HG03521 (cell line): ENCODE measurements around the gene PBXIP1.

Experiments
- ATAC-seq: cut with Tn5 transposase; IDR thresholded peaks from one replicate; pipeline ENCODE4 v1.9.1; 2021; ENCODE audit warnings: mild to moderate bottlenecking, moderate library complexity; ENCODE audit not compliant: unreplicated experiment

Gene PBXIP1

GRCh38 chr1:154958681-154959425, 3.0 kb upstream of the PBXIP1 start:
- no peak for ATAC-seq

GRCh38 chr1:154958036-154958435, 2.1 kb upstream of the PBXIP1 start:
- ATAC-seq, result no peak

- ATAC-seq, result no peak
Observed at GRCh38 chr1:154957091-154957657, 1.3 kb upstream of the PBXIP1 start.

GRCh38 chr1:154956544-154956941, 644 bp upstream of the PBXIP1 start:
- ATAC-seq, result no peak

GRCh38 chr1:154955039-154955717, 721 bp downstream of the PBXIP1 start:
- peak; percentile 57 for ATAC-seq

GRCh38 chr1:154954541-154954940, 1.4 kb downstream of the PBXIP1 start:
- ATAC-seq, result no peak

- ATAC-seq, result no peak
Observed at GRCh38 chr1:154953611-154954038, 2.3 kb downstream of the PBXIP1 start.

- no peak for ATAC-seq
Observed at GRCh38 chr1:154952664-154953063, 3.2 kb downstream of the PBXIP1 start.

- no peak for ATAC-seq
Observed at GRCh38 chr1:154951901-154952657, 3.8 kb downstream of the PBXIP1 start.

- ATAC-seq, result no peak
Observed at GRCh38 chr1:154948079-154948478, 7.8 kb downstream of the PBXIP1 start.

GRCh38 chr1:154945962-154946850, 9.7 kb downstream of the PBXIP1 start:
- ATAC-seq, result no peak

- no peak for ATAC-seq
Observed at GRCh38 chr1:154945160-154945961, 10.5 kb downstream of the PBXIP1 start.

- ATAC-seq, result no peak
Observed at GRCh38 chr1:154944401-154945159, 11.3 kb downstream of the PBXIP1 start.

- no peak for ATAC-seq
Observed at GRCh38 chr1:154943649-154944400, 12.1 kb downstream of the PBXIP1 start.

GRCh38 chr1:154941333-154942013, 14.4 kb downstream of the PBXIP1 start:
- no peak for ATAC-seq

GRCh38 chr1:154940651-154941194, 15.2 kb downstream of the PBXIP1 start:
- ATAC-seq, result no peak

- no peak for ATAC-seq
Observed at GRCh38 chr1:154940213-154940560, 15.7 kb downstream of the PBXIP1 start.
